Natural killer cell treated with Interleukin-12 subunit alpha and Interleukin-12 subunit beta and Interleukin-15 and Interleukin-18, amount 100 ng/mL, for 72 hours (primary cell): ENCODE results near the gene PACSIN2. TPM values are rescaled to one million over a fixed set of nuclear protein-coding genes. Genes with fewer than 3 reads are reported as not detected.
"Not testable (repeated sequence)": the region's sequence is repeated elsewhere in the genome, so short reads cannot be mapped to it uniquely, and the experiment has no call there.

Source experiments
- ATAC-seq, 2 donors: fragments of 150-1000 bp; cut with Tn5 transposase in 1 of 2; sonication (Bioruptor Pico), chemical (Tn5 transposase) in 1 of 2; 2 replicates each; pipeline ENCODE4 v1.10.0; 2021
- DNase-seq: peaks from one replicate; pipeline ENCODE4 v3.0.0; 2022; ENCODE audit warnings: low spot score
- H3K27ac Mint-ChIP-seq, 2 donors: 1 replicate in 1 of 2; 2 replicates in 1 of 2; pipeline ENCODE4 v1.8.0; 2022; ENCODE audit warnings: mixed read lengths in 2 of 2, mild to moderate bottlenecking in 1 of 2, moderate library complexity in 1 of 2
- H3K27me3 Mint-ChIP-seq, 2 donors: 1 replicate in 1 of 2; 2 replicates in 1 of 2; pipeline ENCODE4 v1.8.0; 2022; ENCODE audit warnings: mixed read lengths in 2 of 2
- H3K36me3 Mint-ChIP-seq: one replicate; pipeline ENCODE4 v1.8.0; 2022; ENCODE audit warnings: mixed read lengths
- H3K4me1 Mint-ChIP-seq, 2 donors: 1 replicate in 1 of 2; 2 replicates in 1 of 2; pipeline ENCODE4 v1.8.0; 2022; ENCODE audit warnings: low read depth in 2 of 2, mixed read lengths in 2 of 2, mild to moderate bottlenecking in 1 of 2
- H3K4me3 Mint-ChIP-seq: one replicate; pipeline ENCODE4 v1.8.0; 2022; ENCODE audit warnings: mixed read lengths
- H3K9me3 Mint-ChIP-seq: 2 replicates; pipeline ENCODE4 v1.8.0; 2022; ENCODE audit warnings: mixed read lengths
- total RNA-seq, 2 donors: library from RNA; stranded (reverse); gene quantifications; one replicate each; pipeline ENCODE4 v1.2.3, GENCODE V29; 2022

The PACSIN2 gene
- total RNA-seq, 2 donors from 2014 or later = 34.5 to 64.0 TPM

DNA sequence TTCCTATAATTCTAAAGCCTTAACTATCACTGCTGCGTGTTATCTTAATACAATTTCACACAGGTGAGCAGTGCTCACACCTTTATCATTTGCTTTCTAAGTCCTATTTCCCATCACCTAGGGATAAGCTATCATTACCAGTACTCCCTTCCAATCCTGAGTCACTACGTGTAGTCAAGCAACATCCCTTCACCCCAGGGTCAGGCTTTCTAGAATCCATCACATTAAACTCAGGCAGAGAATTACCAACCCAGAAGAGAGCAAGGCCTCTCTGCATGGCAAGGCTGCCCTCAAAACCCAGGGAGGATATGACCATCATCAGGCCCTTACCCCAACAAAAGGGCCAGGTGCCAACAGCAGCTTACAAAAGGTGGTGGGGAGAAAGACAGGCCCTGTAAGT, 9.8 kb downstream of the PACSIN2 start:
- no peaks in the 10 kb centered on the region for H3K9me3 Mint-ChIP-seq
- no peak for ATAC-seq
- peaks cover 62 to 72% of the 10 kb centered on the region in 2 donors for H3K4me1 Mint-ChIP-seq
- peak overlapping the region; percentile 43 for H3K4me3 Mint-ChIP-seq
- H3K36me3 Mint-ChIP-seq = no peaks in the 10 kb centered on the region
- H3K27ac Mint-ChIP-seq = peak overlapping the region; percentile 69 to 72
- H3K27me3 Mint-ChIP-seq = no peaks in the 10 kb centered on the region
- DNase-seq = no peak

GRCh38 chr22:43004362-43005035, 10.4 kb downstream of the PACSIN2 start:
- peak overlapping the region; percentile 69 to 72 for H3K27ac Mint-ChIP-seq
- peak; percentile 84 to 85 for ATAC-seq
- DNase-seq = peak; percentile 76
- H3K36me3 Mint-ChIP-seq = no peaks in the 10 kb centered on the region
- peak overlapping the region; percentile 65 for H3K4me3 Mint-ChIP-seq
- H3K9me3 Mint-ChIP-seq = no peaks in the 10 kb centered on the region
- no peaks in the 10 kb centered on the region for H3K27me3 Mint-ChIP-seq
- peaks cover 64 to 72% of the 10 kb centered on the region in 2 donors for H3K4me1 Mint-ChIP-seq

GRCh38 chr22:43002202-43002586, 12.8 kb downstream of the PACSIN2 start:
- no peaks in the 10 kb centered on the region for H3K9me3 Mint-ChIP-seq
- peak overlapping the region; percentile 13 to 72 for H3K27ac Mint-ChIP-seq
- no peak for DNase-seq
- peak overlapping the region; percentile 85 for H3K4me3 Mint-ChIP-seq
- H3K4me1 Mint-ChIP-seq = peaks cover 73 to 86% of the 10 kb centered on the region in 2 donors
- no peaks in the 10 kb centered on the region for H3K36me3 Mint-ChIP-seq
- ATAC-seq = no peak
- no peaks in the 10 kb centered on the region for H3K27me3 Mint-ChIP-seq

GRCh38 chr22:43001271-43002201, 13.4 kb downstream of the PACSIN2 start:
- Mint-ChIP-seq H3K27me3 (no peaks in the 10 kb centered on the region), H3K27ac (peak overlapping the region; percentile 59 to 72), H3K4me1 (peaks cover 69 to 85% of the 10 kb centered on the region in 2 donors), H3K9me3 (no peaks in the 10 kb centered on the region), H3K36me3 (no peaks in the 10 kb centered on the region), H3K4me3 (peak overlapping the region; percentile 85)
- ATAC-seq = peak in 1 of 2 donors; percentile 41
- DNase-seq = no peak

DNA sequence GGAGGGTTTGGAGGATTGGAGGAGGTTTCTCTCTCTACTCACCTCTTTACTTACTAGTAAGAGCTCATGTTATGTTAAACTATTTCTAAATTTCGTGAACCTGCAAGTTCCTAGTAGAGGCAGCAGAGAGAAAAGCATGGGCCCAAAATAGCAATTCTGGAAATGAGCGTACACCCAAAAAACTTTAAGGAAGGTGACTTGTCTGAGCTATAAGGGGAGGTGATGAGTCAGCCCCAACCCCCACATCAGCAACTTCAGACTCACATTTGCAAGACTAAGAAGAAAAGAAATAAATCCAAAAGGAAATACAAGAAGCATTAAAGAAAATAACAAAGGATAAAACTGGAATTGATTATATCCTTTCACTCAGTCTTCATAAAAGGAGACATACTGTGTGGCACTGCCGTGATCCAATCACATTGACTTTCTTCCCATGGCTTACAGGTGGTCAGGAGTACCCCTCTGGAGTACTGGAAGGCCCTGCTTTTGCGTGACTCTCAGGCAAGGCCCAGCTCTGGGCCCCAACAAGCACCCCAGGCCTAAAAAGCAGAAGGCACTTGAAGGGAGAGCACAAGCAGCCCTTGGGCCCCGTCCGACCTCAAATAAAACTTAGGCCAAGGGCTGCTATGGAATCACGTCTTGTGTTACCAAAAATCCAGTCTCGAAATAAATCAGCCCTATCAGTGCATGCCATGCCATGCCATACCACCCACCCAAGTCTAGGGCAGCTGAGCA, 14.3 kb downstream of the PACSIN2 start:
- no peaks in the 10 kb centered on the region for H3K27me3 Mint-ChIP-seq
- ATAC-seq (peak; percentile 57 to 69), DNase-seq (no peak)
- H3K4me1 Mint-ChIP-seq = peaks cover 70 to 75% of the 10 kb centered on the region in 2 donors
- peak overlapping the region; percentile 85 for H3K4me3 Mint-ChIP-seq
- H3K9me3 Mint-ChIP-seq = no peaks in the 10 kb centered on the region
- no peaks in the 10 kb centered on the region for H3K36me3 Mint-ChIP-seq
- peak overlapping the region; percentile 59 to 72 for H3K27ac Mint-ChIP-seq

GRCh38 chr22:42997582-42998090, 17.3 kb downstream of the PACSIN2 start:
- no peaks in the 10 kb centered on the region for H3K9me3 Mint-ChIP-seq
- no peaks in the 10 kb centered on the region for H3K27me3 Mint-ChIP-seq
- peak overlapping the region; percentile 30 for H3K4me3 Mint-ChIP-seq
- H3K36me3 Mint-ChIP-seq = no peaks in the 10 kb centered on the region
- H3K4me1 Mint-ChIP-seq = peaks cover 61% of the 10 kb centered on the region in 2 donors
- ATAC-seq (no peak), DNase-seq (no peak)
- H3K27ac Mint-ChIP-seq = peak overlapping the region; percentile 34 to 63

DNA sequence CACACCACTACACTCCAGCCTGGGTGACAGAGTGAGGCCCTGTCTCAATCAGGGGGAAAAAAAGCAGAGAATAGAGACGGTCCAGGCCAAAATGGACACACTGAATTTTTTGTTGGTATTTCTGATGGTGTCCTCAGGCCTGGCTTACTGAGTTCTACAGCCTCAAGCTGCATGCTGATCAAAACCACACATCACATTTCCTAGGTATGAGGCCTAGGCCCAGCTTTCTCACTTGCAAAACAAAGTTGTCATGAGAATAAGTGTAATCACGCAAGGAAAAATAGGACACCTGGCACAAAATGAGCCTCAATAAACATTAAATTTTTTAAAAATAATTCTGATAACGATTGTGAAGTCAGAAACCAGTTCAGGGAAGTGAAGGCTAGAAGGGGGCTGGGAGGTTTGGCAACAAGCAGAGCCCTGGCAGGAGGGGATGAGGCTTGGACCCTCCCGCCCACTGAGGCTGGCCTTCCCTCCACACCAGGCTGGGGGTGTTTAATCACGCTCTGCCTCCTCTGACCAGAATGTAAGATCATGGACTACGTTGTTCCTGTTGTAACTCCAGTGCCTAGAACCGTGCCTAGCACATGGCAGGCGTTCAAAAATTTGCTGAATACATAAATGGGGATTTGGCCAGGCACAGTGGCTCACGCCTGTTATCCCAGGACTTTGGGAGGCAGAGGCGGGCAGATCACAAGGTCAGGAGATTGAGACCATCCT, 18.1 kb downstream of the PACSIN2 start:
- no peak overlapping the region for H3K27ac Mint-ChIP-seq
- H3K4me1 Mint-ChIP-seq = peaks cover 53 to 54% of the 10 kb centered on the region in 2 donors
- no peak overlapping the region for H3K4me3 Mint-ChIP-seq
- no peak for DNase-seq
- H3K9me3 Mint-ChIP-seq = no peaks in the 10 kb centered on the region
- no peaks in the 10 kb centered on the region for H3K36me3 Mint-ChIP-seq
- no peak for ATAC-seq
- H3K27me3 Mint-ChIP-seq = no peaks in the 10 kb centered on the region

- H3K36me3 Mint-ChIP-seq, ATAC-seq, H3K27ac Mint-ChIP-seq, H3K27me3 Mint-ChIP-seq, H3K9me3 Mint-ChIP-seq, H3K4me3 Mint-ChIP-seq, DNase-seq: not testable (repeated sequence)
- peaks cover 41 to 45% of the 10 kb centered on the region in 2 donors for H3K4me1 Mint-ChIP-seq
Measured at GRCh38 chr22:42995654-42996053, 19.3 kb downstream of the PACSIN2 start.

DNA sequence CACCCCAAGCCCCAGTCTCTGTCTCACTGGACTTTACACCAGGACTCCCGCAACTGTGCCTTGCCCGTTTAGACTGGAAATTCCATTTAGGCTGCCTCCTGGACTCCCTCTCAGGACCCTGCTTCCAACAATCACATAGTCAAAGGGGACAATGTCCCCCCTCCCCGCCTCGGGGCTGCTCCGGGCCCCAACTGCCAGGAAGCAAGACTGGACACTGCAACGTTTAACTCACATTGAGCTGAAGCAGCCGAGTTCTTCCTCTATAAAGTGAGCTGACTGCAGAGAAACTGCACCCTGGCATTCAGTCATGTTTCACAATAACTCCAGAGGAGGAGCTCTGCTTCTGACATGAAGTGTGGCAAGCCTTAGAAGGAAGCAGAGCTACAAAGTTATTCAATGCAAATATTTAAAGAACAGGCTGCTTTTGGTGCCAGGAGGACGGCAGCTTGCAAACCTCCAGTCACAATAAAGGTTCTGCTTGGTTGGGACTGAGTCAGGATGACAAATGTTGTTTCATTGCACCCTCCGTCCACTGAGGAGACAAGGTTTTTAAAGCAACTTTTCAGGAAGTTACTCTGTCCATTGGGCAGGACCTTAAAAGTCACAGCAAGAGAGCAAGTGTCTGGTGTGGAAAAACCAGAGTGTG, 19.9 kb downstream of the PACSIN2 start:
- H3K4me3 Mint-ChIP-seq = no peak overlapping the region
- peak; percentile 45 to 48 for ATAC-seq
- no peaks in the 10 kb centered on the region for H3K27me3 Mint-ChIP-seq
- peaks cover 40 to 44% of the 10 kb centered on the region in 2 donors for H3K4me1 Mint-ChIP-seq
- no peak for DNase-seq
- peak overlapping the region in 1 of 2 donors; percentile 10 for H3K27ac Mint-ChIP-seq
- H3K9me3 Mint-ChIP-seq = no peaks in the 10 kb centered on the region
- no peaks in the 10 kb centered on the region for H3K36me3 Mint-ChIP-seq

- peak in 1 of 2 donors; percentile 31 for ATAC-seq
- H3K4me3 Mint-ChIP-seq = no peak overlapping the region
- H3K9me3 Mint-ChIP-seq = no peaks in the 10 kb centered on the region
- no peak for DNase-seq
- no peaks in the 10 kb centered on the region for H3K27me3 Mint-ChIP-seq
- peaks cover 40 to 41% of the 10 kb centered on the region in 2 donors for H3K4me1 Mint-ChIP-seq
- H3K36me3 Mint-ChIP-seq = no peaks in the 10 kb centered on the region
- H3K27ac Mint-ChIP-seq = no peak overlapping the region
Measured at GRCh38 chr22:42994276-42994916, 20.6 kb downstream of the PACSIN2 start.

DNA sequence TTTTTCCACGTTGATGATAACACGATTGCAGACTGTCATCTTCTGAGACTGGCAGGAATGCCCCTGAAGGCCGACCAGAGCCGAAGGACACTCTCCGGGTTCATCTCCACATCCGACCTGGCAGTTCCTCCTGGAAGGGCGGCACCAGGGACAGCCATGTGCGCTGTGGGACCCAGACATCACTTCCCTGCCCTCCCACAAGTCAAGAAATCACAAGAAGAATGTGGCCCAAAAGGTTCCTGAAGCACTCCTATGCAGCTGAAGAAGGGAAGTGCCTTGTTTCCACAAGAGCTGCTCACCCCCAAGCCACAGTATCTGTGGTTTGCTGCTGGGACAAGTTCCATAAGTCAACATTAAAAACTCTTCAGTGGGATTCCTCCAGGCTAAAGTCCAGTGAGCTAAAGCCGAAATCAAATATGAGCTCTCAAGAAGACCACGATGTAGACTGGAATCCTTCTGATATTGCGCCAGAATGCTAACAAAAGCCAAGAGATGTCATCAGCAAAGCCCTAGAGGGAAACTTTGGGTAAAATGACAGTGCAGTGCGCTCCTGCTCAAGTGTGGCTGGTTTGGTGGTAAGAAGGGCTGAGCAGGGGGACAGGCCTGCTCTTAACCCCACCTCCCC, 21.2 kb downstream of the PACSIN2 start:
- Mint-ChIP-seq H3K27ac (peak overlapping the region in 1 of 2 donors; percentile 35), H3K4me3 (no peak overlapping the region), H3K36me3 (no peaks in the 10 kb centered on the region), H3K4me1 (peaks cover 34 to 35% of the 10 kb centered on the region in 2 donors), H3K9me3 (no peaks in the 10 kb centered on the region), H3K27me3 (no peaks in the 10 kb centered on the region)
- DNase-seq (no peak), ATAC-seq (no peak)
